ENCODE measurements around the gene C11orf24. TPM values are rescaled to one million over a fixed set of nuclear protein-coding genes. Genes with fewer than 3 reads are reported as not detected.

C11orf24 gene
- polyA plus RNA-seq, 2 of the 4 experiments (the other 2 are of a cell fraction), result 29.4 to 43.8 TPM

DNA sequence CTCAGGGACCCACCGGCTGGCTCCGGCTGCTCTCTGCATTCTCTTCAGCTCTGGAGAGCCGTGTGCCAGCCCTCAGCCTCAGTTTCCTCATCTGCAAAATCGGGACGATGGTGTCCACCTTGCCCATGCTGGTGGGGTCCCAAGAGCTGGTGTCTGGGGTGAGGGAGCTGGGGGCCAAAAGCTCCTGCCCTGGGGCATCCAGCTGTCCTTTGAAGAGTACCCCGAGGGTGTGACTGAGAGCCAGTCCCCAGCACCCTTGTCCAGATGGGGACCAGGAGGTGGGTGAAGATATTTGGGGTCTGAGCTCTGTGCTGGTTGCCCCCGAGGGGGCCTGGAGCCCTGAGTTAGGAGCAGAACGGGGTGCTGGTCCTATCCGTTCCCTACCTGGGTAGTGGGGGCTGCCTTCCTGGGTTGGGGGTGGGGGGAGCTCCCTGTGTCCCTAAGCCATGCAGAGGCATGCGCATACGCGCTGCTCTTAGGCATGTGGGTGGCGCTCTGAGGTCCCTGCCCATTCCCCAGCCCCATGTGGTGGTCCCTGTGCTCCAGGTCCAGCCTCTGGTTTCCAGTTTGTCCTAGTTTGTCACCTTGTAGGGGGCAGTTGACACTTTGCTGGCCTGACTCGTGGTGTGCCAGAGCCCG lies 45.5 kb upstream of the C11orf24 start:
- 71% methylated on average over 12 of the region's 15 CpGs for WGBS (ENCODE audit: missing lambda C conversion rate)
- POLR2A ChIA-PET, result no interaction called here

DNA sequence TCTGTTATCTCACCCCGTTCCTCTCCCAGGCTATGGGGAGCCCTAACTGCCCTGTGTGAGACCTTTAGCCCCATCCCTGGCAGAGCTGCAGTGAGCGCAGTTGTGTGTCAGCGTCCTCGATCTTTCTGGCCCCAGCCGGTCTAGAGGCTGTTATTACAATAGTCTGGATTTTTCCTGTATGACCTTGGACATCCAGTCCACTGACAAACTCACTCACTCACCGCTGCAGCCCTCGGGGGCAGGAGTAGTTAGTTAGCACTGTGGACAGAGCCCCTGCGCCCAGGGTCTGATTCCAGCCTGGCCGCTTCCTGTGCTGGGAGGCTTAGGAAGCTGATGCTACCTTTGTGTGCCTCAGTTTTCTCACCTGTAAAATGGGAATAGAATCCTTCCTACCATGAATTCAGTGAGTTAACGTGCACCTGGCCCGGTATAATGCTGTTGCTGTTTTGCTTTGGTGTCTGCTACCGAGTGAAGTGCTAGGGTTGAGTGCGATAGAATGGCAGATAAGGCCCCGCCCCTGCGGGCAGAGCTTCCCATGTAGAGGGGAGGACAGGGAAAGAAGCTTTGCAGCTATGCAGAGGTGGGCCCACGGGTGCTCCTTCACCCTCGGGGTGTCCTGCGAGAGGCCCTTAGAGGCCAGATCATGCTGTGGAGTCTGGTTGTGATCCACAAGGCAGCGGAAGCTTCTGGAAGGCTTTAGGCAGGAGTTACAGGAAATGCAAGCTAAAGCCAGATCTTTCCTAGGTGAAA lies 43.6 kb upstream of the C11orf24 start:
- CTCF ChIA-PET, result interaction anchor here (0.6 to 3.5 kb wide), 9 partner anchors 13 to 107 kb away, joined by 3 to 30 read pairs (median 4); no protein-coding TSS in a partner anchor
- WGBS (ENCODE audit: missing lambda C conversion rate), result 40% methylated on average over 18 of the region's 19 CpGs
- Histone ChIP-seq H3K4me1 (peaks cover 37% of the 10 kb centered on the region), H3K9me3 (no peaks in the 10 kb centered on the region), H3K27ac (peak overlapping the region; percentile 90 to 99), H3K4me3 (peak overlapping the region; percentile 91), H3K4me2 (peak overlapping the region; percentile 94)
- no peak for TF ChIP-seq POLR2A (IDR thresholded peaks at IDR 0.05; ENCODE audit: low read length)
- TF ChIP-seq CBX8 (IDR thresholded peaks at IDR 0.05), result no peak
- no peak for TF ChIP-seq FOSB (CRISPR knock-in tag; IDR thresholded peaks at IDR 0.05)
- peak; percentile 71; the same call in 1 of the 2 replicates for TF ChIP-seq HDAC2 (IDR thresholded peaks at IDR 0.05)
- TF ChIP-seq ZNF302 (CRISPR knock-in tag; IDR thresholded peaks at IDR 0.05), result no peak
- TF ChIP-seq EHF (CRISPR knock-in tag; IDR thresholded peaks at IDR 0.05), result no peak
- TF ChIP-seq, protein P1, sequence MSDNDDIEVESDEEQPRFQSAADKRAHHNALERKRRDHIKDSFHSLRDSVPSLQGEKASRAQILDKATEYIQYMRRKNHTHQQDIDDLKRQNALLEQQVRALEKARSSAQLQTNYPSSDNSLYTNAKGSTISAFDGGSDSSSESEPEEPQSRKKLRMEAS (IDR thresholded peaks at IDR 0.05), result 0 out of 2 replicates have a peak, but pooled peaks have one; percentile 17
- no peak for TF ChIP-seq RAD21 (conservative IDR thresholded peaks at IDR 0.05 in 1 of 2, IDR thresholded peaks at IDR 0.05 in 1 of 2)
- peak; percentile 94 for TF ChIP-seq KDM1A (IDR thresholded peaks at IDR 0.05; ENCODE audit: low read depth)
- TF ChIP-seq TFCP2L1 (CRISPR knock-in tag; IDR thresholded peaks at IDR 0.05), result no peak
- TF ChIP-seq FOXS1 (CRISPR knock-in tag; IDR thresholded peaks at IDR 0.05), result no peak
- POLR2A ChIA-PET, result no interaction called here
- FAIRE-seq (no peak), DNase-seq (ENCODE audit: low read depth in 1 of 2, low spot score in 1 of 2) (peak in 1 of 2 experiments; percentile 50), ATAC-seq (peak; percentile 27 to 70; a peak in 5 of 6 replicates)

More for the DNA sequence above, 45.5 kb upstream of the C11orf24 start:
- FAIRE-seq (no peak), DNase-seq (ENCODE audit: low read depth in 1 of 2, low spot score in 1 of 2) (no peak), ATAC-seq (no peak)
- Histone ChIP-seq H3K9me3 (no peaks in the 10 kb centered on the region), H3K4me2 (peak overlapping the region; percentile 70), H3K4me1 (peaks cover 52% of the 10 kb centered on the region), H3K4me3 (no peak overlapping the region), H3K27ac (peak overlapping the region; percentile 11 to 99; a peak in 4 of 6 replicates)
- CTCF ChIA-PET, result interaction anchor here (0.6 to 1.7 kb wide), 3 partner anchors 19 to 112 kb away, joined by 3 to 5 read pairs (median 4); no protein-coding TSS in a partner anchor
- no peak for TF ChIP-seq TP53 (CRISPR knock-in tag; IDR thresholded peaks at IDR 0.05)
- no peak for TF ChIP-seq CHD2 (IDR thresholded peaks at IDR 0.05; ENCODE audit: low read length, partially characterized antibody)
- TF ChIP-seq SREBF2 (IDR thresholded peaks at IDR 0.05), result no peak
- TF ChIP-seq HEYL (CRISPR knock-in tag; IDR thresholded peaks at IDR 0.05), result no peak
- TF ChIP-seq, protein P2, sequence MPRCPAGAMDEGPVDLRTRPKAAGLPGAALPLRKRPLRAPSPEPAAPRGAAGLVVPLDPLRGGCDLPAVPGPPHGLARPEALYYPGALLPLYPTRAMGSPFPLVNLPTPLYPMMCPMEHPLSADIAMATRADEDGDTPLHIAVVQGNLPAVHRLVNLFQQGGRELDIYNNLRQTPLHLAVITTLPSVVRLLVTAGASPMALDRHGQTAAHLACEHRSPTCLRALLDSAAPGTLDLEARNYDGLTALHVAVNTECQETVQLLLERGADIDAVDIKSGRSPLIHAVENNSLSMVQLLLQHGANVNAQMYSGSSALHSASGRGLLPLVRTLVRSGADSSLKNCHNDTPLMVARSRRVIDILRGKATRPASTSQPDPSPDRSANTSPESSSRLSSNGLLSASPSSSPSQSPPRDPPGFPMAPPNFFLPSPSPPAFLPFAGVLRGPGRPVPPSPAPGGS (IDR thresholded peaks at IDR 0.05), result no peak
- TF ChIP-seq HOXB13 (CRISPR knock-in tag; IDR thresholded peaks at IDR 0.05; ENCODE audit: low read depth), result no peak
- no peak for TF ChIP-seq POLR2AphosphoS2 (conservative IDR thresholded peaks at IDR 0.05; ENCODE audit: low read length)
- no peak for TF ChIP-seq EP300 (IDR thresholded peaks at IDR 0.05)
- no peak for TF ChIP-seq HOXA7 (CRISPR knock-in tag; IDR thresholded peaks at IDR 0.05)
- no peak for TF ChIP-seq MYC (IDR thresholded peaks at IDR 0.05; ENCODE audit: borderline replicate concordance, low read length)
- TF ChIP-seq NR3C1 (IDR thresholded peaks at IDR 0.05), result no peak
- no peak for TF ChIP-seq TFCP2L1 (CRISPR knock-in tag; IDR thresholded peaks at IDR 0.05)
- TF ChIP-seq FOSB (CRISPR knock-in tag; IDR thresholded peaks at IDR 0.05), result no peak
- no peak for TF ChIP-seq RNF2 (IDR thresholded peaks at IDR 0.05; ENCODE audit: borderline replicate concordance, low read depth)
- TF ChIP-seq EHMT2 (IDR thresholded peaks at IDR 0.05; ENCODE audit: low read depth), result no peak
- TF ChIP-seq, protein P3, sequence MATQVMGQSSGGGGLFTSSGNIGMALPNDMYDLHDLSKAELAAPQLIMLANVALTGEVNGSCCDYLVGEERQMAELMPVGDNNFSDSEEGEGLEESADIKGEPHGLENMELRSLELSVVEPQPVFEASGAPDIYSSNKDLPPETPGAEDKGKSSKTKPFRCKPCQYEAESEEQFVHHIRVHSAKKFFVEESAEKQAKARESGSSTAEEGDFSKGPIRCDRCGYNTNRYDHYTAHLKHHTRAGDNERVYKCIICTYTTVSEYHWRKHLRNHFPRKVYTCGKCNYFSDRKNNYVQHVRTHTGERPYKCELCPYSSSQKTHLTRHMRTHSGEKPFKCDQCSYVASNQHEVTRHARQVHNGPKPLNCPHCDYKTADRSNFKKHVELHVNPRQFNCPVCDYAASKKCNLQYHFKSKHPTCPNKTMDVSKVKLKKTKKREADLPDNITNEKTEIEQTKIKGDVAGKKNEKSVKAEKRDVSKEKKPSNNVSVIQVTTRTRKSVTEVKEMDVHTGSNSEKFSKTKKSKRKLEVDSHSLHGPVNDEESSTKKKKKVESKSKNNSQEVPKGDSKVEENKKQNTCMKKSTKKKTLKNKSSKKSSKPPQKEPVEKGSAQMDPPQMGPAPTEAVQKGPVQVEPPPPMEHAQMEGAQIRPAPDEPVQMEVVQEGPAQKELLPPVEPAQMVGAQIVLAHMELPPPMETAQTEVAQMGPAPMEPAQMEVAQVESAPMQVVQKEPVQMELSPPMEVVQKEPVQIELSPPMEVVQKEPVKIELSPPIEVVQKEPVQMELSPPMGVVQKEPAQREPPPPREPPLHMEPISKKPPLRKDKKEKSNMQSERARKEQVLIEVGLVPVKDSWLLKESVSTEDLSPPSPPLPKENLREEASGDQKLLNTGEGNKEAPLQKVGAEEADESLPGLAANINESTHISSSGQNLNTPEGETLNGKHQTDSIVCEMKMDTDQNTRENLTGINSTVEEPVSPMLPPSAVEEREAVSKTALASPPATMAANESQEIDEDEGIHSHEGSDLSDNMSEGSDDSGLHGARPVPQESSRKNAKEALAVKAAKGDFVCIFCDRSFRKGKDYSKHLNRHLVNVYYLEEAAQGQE (IDR thresholded peaks at IDR 0.05), result no peak
- no peak for TF ChIP-seq FOSL2 (IDR thresholded peaks at IDR 0.05)
- no peak for TF ChIP-seq FOSL2 (CRISPR knock-in tag; IDR thresholded peaks at IDR 0.05)
- no peak for TF ChIP-seq NPAS2 (CRISPR knock-in tag; IDR thresholded peaks at IDR 0.05; ENCODE audit: borderline replicate concordance)
- TF ChIP-seq KDM1A (IDR thresholded peaks at IDR 0.05; ENCODE audit: low read depth), result no peak
